ENCODE results near the gene FAM184B. TPM values are rescaled to one million over a fixed set of nuclear protein-coding genes. Genes with fewer than 3 reads are reported as not detected.

FAM184B gene
- total RNA-seq, 1 donor from 2014 or later: not detected

- DNase-seq (ENCODE audit: low spot score): no peak
Measured at GRCh38 chr4:17636341-17636695, 145.1 kb downstream of the FAM184B start.

DNA sequence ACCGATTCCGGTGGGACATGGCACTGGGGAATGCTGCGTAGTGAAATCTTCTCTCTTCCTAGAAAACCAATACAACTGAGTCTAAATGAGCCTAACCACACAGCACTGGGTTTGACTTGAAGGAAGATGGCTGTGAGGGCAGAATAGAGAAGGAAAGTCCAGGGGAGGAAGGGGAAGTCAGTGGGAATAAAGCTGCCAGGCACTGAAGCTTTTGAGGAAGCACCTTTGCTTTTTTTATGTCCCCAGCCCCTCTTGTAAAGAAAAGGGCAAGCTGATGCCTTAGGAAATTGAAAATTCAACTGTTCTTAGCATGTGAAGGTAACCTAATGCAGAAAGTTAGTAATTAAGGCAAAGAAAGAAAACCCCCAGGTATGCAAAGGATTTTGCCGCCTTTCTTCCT, 146.4 kb downstream of the FAM184B start:
- no peak for DNase-seq (ENCODE audit: low spot score)

GRCh38 chr4:17633600-17633999, 147.8 kb downstream of the FAM184B start:
- DNase-seq (ENCODE audit: low spot score): no peak

DNA sequence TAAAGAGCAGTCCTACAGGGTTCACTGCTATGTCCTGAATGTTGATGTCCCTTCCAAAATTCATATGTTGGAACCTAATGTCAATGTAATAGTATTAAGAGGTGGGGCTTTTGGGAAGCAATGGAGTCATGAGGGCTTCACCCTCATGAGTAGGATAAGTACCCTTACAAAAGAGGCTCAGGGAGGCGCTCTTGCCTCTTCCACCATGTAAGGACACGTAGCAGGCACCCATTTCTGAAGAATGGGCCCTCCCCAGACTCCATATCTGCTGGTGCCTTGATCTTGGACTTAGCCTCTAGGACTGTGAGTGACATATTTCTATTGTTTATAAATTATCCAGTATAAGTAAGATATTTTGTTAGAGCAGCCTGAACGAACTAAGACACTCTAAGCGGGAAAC, 151.2 kb downstream of the FAM184B start:
- no peak for DNase-seq (ENCODE audit: low spot score)

- no peak for DNase-seq (ENCODE audit: low spot score)
Measured at GRCh38 chr4:17624821-17625220, 156.6 kb downstream of the FAM184B start.

DNA sequence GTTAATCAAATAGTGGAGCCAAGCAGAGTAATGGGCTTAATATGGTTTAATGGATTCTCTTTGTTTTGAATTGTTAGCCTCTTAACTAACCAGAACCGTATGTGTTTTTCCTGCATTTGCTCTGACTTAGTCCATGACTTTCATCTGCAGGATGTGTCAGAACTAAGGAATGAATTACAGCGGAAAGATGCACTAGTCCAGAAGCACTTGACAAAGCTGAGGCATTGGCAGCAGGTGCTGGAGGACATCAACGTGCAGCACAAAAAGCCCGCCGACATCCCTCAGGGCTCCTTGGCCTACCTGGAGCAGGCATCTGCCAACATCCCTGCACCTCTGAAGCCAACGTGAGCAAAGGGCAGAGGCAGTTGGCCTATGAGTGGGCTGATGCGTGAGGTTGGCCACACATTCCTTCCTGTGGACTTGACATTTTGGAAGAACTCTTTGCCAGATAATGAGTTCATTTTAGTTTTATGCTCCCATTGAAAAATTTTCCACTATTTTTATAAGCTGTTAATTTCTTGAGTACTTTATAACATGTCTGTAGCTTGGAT, 157.9 kb downstream of the FAM184B start:
- DNase-seq (ENCODE audit: low spot score): no peak

GRCh38 chr4:17619416-17620105, 161.9 kb downstream of the FAM184B start:
- DNase-seq (ENCODE audit: low spot score): no peak

DNA sequence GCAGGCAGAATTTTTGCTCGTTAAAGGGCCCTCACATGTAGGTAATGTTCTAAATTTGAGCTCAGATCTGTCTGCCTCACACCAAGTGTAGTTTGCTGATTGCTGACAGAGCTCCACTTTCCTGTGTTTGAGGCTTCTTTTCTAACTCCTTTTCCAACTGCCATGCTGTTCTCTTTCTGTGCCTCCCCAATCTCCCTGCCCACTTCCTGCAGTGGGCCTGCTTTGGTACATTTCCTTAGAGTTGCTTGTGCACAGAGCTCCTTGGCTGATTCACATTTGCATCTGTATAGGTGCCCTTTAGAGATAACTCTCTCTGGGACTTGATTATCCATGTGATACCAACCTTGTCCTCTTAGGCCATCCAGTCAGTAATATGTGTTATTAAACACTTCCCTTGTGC, 162.5 kb downstream of the FAM184B start:
- no peak for DNase-seq (ENCODE audit: low spot score)

GRCh38 chr4:17616283-17616682, 165.1 kb downstream of the FAM184B start:
- no peak for DNase-seq (ENCODE audit: low spot score)

DNA sequence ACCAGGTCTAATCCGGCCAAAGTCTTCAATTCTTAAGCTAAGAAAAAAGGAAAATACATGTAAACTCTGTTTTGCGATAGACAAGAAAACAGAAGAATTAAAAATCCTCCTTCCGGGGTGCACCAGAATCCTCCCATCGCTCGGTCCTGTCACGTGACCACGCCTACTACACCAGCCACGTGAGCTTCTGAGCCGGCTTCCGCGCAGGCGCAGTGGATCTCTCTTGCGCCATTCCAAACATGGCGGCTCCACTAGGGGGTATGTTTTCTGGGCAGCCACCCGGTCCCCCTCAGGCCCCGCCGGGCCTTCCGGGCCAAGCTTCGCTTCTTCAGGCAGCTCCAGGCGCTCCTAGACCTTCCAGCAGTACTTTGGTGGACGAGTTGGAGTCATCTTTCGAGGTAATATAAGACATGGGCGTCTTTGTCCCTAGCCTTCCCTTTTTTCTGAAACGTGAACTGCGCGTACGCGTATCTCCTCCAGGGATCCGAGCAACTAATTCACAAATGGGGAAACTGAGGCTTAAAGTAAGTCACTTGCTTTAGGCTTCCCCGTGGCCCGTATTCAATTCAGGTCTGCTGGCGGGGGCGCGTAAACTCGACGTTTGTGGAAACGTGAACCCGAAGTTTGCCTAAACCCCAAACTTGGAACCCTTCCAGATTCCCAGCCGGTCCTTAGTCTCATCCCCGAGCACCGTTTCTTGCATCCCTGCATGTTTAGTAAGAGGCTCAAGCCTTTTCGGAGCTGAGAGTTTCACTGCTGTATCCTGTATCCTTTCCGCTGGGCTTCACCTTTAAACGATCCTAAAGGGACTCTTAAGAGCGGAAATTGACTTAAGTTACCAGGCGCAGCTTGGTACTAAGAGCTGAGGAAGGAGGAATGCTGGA, 166.8 kb downstream of the FAM184B start, which contains the start of gene MED28:
Gene MED28, plus strand, starts transcription at position 226 of the 884 bp plus-strand sequence. Its CDS starts 14 bp downstream, at position 240.
- peak; percentile 97 for DNase-seq (ENCODE audit: low spot score)

GRCh38 chr4:17613761-17614415, 167.5 kb downstream of the FAM184B start:
- no peak for DNase-seq (ENCODE audit: low spot score)

DNA sequence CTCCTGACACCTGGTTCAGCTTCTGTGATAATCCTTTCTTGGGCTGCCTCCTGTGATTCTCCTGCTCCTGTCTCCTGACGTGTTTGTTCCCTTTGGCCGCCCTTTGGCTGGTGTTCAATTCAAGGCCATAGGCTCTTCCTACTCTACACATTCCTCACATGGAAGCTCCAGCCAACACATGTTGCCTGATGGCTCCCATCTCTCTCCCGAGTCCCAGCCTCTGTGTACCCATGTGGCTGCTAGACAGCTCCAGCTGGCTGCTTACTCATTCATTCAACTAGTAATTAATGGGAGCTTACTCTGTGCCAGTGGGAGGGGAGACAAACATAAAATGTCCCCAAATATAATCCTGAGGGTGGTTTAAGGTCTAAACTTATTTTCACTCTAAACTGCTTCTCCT, 176.2 kb downstream of the FAM184B start:
- no peak for DNase-seq (ENCODE audit: low spot score)

DNA sequence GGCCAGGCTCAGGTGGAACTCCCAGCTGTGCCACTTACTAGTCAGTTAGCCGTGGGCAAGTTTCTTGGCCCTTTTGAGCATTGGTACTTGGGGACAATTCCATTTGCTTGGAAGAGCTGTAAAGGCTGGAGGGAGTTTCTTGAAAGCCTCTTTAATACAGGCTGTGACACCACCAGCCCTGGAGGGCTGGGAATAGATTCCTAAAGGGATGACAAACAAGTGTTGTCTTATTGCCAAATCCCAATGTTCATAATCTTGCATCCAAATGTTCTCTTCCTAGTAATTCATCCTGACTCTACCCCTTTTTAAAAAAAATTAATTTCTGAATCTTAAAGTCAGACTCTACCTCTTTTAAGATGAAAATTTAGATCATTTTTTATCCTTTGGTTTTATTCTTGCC, 181.6 kb downstream of the FAM184B start:
- DNase-seq (ENCODE audit: low spot score): no peak

DNA sequence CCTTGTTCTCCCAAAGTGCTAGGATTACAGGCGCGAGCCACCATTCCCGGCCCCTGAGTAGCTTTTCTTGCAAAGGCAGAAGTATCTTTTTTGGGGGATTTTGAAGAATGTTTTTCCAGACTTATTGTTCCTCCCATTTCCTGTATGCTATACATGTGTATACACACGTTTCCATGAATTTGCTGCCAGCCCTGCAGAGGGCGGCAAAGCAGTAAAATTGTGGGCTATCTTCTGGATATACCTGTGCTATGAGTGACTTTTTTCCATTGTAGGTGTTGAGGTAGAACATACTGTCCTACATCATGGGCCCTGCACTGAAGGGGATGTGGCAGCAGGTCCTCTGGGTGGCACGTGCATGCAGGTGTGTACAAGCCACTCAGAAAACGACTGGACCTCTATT, 183.9 kb downstream of the FAM184B start:
- no peak for DNase-seq (ENCODE audit: low spot score)

DNA sequence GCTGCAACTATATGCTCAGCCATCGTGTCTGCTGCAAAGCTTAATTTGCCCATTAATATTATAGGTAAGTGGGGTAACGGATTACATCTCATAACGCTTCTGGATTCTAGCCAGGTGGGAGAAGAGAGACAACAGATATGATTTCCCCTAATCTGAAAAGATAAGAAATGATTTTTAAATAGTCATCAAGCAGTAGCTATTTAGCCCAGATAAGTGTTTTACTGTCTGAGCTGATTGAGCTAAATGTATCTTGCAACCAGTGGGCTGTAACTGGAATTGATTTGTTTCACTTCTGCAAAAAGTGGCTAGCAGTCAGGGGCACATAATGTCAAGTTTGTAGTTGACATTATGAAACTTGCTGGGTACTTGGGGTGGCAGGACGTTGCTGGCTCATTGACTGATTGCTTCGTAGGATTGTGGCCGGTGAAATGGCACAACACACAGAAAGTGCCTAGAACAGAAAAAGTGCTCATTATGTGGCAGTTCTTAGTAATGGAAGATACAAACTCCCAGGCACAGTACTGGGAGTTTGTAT, 185.9 kb downstream of the FAM184B start:
- no peak for DNase-seq (ENCODE audit: low spot score)

- no peak for DNase-seq (ENCODE audit: low spot score)
Measured at GRCh38 chr4:17589355-17589754, 192.1 kb downstream of the FAM184B start.

DNA sequence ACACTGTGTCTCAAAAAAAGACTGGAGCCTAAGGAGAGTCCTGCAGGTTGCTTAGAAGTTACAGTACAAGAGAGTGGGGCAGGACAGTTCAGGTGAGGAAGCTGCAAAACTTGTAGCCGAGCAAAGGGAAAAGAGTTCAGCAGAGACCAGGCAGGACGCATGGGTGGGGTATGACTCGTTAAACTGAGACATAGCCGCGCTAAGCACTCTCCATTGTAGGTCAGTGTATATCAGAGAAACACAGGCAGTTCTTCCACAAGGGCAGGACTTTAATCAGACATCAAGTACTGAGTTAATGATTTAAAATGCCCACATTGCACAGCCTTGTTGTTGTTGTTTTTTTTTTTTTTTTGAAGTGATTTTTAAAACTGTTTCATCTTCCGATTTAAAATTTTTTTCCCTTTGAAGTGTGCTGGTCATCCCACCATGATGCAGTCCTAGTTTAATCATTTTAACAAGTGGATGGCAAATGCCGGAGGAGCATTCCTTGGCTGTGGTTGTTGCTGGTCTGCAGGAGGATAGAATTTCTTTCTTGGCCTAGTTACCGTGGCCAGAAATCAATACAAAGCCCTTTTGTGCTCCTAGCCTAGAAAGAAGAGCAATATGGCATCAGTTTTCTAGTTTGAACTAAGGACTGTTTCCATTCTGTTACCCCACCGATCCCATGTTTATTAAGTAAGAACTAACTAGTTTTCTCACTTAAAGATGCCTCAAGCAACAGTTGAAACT, 194.2 kb downstream of the FAM184B start:
- DNase-seq (ENCODE audit: low spot score): no peak

GRCh38 chr4:17584521-17585213, 196.8 kb downstream of the FAM184B start:
- DNase-seq (ENCODE audit: low spot score): no peak

DNA sequence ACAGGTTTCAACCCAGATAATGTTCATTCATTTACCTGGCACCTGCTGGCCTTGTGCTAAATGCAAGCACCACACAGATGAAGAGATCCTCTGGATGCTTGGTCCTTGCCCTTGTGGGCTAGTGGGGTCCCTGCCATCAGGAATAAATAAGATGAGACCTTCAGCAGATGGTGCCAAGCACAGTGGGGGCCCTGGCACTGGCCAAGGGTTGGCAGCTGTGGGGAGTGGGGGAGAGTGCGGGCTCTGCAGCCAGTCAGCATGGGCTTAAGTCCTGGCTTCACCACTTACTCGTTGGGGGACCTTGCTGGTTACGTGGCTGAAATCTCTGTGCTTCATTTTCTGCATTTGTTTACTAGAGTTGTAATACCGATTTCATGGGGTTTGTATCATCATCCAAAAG, 197.5 kb downstream of the FAM184B start:
- DNase-seq (ENCODE audit: low spot score): no peak

DNA sequence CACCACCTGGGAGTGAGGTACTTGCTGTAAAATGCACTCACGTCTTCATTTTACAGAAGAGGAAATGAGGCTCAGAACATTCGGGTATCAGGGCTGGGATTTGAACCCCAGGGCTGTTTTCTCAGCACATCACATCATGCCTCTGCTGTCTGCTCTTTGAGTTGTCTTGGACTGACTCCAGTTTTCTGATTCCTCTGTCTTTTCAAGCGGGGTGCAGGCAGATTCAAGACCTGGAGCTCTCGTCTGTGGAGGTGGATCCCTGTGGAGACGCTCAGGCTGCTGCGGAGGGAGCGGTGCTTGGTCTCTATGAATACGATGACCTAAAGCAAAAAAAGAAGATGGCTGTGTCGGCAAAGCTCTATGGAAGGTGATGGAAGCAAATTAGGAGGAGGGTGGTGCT, 198.1 kb downstream of the FAM184B start:
- DNase-seq (ENCODE audit: low spot score): no peak

- no peak for DNase-seq (ENCODE audit: low spot score)
Measured at GRCh38 chr4:17580969-17581368, 200.5 kb downstream of the FAM184B start.

Data from ureter (tissue), 1 donor.